ENCODE data around the gene FHIT.

FHIT gene

GRCh38 chr3:60304112-60304511, 947.1 kb downstream of the FHIT start:
- H3K27ac ChIP-seq (ENCODE audit: low read depth, low read length), result peak overlapping the region; percentile 67
- H2AFZ ChIP-seq (ENCODE audit: low read length, unreplicated experiment), result no peak overlapping the region
- H3K27me3 ChIP-seq (ENCODE audit: insufficient read depth, low read length), result no peaks in the 10 kb centered on the region

GRCh38 chr3:60303160-60303559, 948.1 kb downstream of the FHIT start:
- no peak overlapping the region for H3K4me3 ChIP-seq (ENCODE audit: low read depth, low read length)
- no peak overlapping the region for H2AFZ ChIP-seq (ENCODE audit: low read length, unreplicated experiment)
- no peaks in the 10 kb centered on the region for H3K27me3 ChIP-seq (ENCODE audit: insufficient read depth, low read length)
- H3K36me3 ChIP-seq (ENCODE audit: insufficient read depth, low read length), result no peaks in the 10 kb centered on the region
- no peaks in the 10 kb centered on the region for H3K79me2 ChIP-seq (ENCODE audit: control insufficient read depth, insufficient read depth, low read length, unreplicated experiment)
- peaks cover 29% of the 10 kb centered on the region for H3K4me1 ChIP-seq (ENCODE audit: control insufficient read depth, insufficient read depth, low read length, unreplicated experiment)
- H3K27ac ChIP-seq (ENCODE audit: low read depth, low read length), result 0 out of 2 replicates have a peak overlapping the region, but pooled peaks have one; percentile 67

More at GRCh38 chr3:60304112-60304511, 947.1 kb downstream of the FHIT start:
- no peak overlapping the region for H3K4me3 ChIP-seq (ENCODE audit: low read depth, low read length)
- H3K36me3 ChIP-seq (ENCODE audit: insufficient read depth, low read length), result no peaks in the 10 kb centered on the region
- no peaks in the 10 kb centered on the region for H3K79me2 ChIP-seq (ENCODE audit: control insufficient read depth, insufficient read depth, low read length, unreplicated experiment)
- peaks cover 29% of the 10 kb centered on the region for H3K4me1 ChIP-seq (ENCODE audit: control insufficient read depth, insufficient read depth, low read length, unreplicated experiment)

DNA sequence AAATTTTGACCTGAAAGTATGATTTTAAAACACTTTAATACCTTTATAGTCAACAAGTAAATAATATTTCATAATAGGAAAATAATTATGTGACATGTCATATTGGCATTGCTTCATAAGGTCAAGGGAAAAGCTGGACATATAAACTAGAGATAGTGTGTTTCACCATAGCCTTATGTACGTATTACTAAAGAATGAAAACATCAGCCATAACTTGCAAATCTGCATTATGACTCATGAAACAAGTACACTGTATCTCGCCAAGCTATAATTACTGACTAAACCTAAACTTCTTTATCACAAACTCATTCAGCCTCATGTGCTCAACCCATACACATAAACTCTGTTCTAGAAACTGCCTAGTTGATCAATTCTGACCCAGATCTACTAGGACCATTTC, 950.1 kb downstream of the FHIT start:
- no peak overlapping the region for H2AFZ ChIP-seq (ENCODE audit: low read length, unreplicated experiment)
- no peaks in the 10 kb centered on the region for H3K79me2 ChIP-seq (ENCODE audit: control insufficient read depth, insufficient read depth, low read length, unreplicated experiment)
- no peak overlapping the region for H3K4me3 ChIP-seq (ENCODE audit: low read depth, low read length)
- no peaks in the 10 kb centered on the region for H3K27me3 ChIP-seq (ENCODE audit: insufficient read depth, low read length)
- H3K27ac ChIP-seq (ENCODE audit: low read depth, low read length), result peak overlapping the region; percentile 62
- peaks cover 29% of the 10 kb centered on the region for H3K4me1 ChIP-seq (ENCODE audit: control insufficient read depth, insufficient read depth, low read length, unreplicated experiment)
- H3K36me3 ChIP-seq (ENCODE audit: insufficient read depth, low read length), result no peaks in the 10 kb centered on the region

- Histone ChIP-seq H3K4me1 (ENCODE audit: control insufficient read depth, insufficient read depth, low read length, unreplicated experiment) (peaks cover 33% of the 10 kb centered on the region), H3K36me3 (ENCODE audit: insufficient read depth, low read length) (no peaks in the 10 kb centered on the region), H3K27me3 (ENCODE audit: insufficient read depth, low read length) (no peaks in the 10 kb centered on the region), H3K79me2 (ENCODE audit: control insufficient read depth, insufficient read depth, low read length, unreplicated experiment) (no peaks in the 10 kb centered on the region), H3K4me3 (ENCODE audit: low read depth, low read length) (no peak overlapping the region), H3K27ac (ENCODE audit: low read depth, low read length) (no peak overlapping the region), H2AFZ (ENCODE audit: low read length, unreplicated experiment) (no peak overlapping the region)
Measured at GRCh38 chr3:60298141-60298540, 953.1 kb downstream of the FHIT start.

DNA sequence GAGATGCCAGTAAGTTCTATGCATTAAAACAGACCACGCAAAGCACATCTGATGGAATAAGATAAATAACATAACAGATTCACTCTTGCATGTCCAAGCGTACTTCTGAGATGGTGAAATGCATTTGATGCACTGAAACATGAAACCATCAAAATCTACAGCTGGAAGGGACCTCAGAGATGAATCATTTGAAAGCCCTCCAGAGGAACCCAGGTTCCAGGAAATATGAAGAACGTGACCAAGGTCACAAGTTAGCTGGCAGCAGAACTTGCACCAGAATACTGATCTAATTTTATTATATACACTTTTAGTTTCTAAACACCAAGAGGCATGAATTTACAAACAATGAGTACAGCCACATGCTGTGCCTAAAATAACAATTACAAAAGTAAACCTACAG, 957.1 kb downstream of the FHIT start:
- no peak overlapping the region for H3K4me3 ChIP-seq (ENCODE audit: low read depth, low read length)
- H3K27ac ChIP-seq (ENCODE audit: low read depth, low read length), result peak overlapping the region; percentile 62
- peak overlapping the region; percentile 11 for H2AFZ ChIP-seq (ENCODE audit: low read length, unreplicated experiment)
- no peaks in the 10 kb centered on the region for H3K36me3 ChIP-seq (ENCODE audit: insufficient read depth, low read length)
- H3K4me1 ChIP-seq (ENCODE audit: control insufficient read depth, insufficient read depth, low read length, unreplicated experiment), result peaks cover 18% of the 10 kb centered on the region
- no peaks in the 10 kb centered on the region for H3K27me3 ChIP-seq (ENCODE audit: insufficient read depth, low read length)
- no peaks in the 10 kb centered on the region for H3K79me2 ChIP-seq (ENCODE audit: control insufficient read depth, insufficient read depth, low read length, unreplicated experiment)

- no peak overlapping the region for H2AFZ ChIP-seq (ENCODE audit: low read length, unreplicated experiment)
- H3K4me1 ChIP-seq (ENCODE audit: control insufficient read depth, insufficient read depth, low read length, unreplicated experiment), result peaks cover 18% of the 10 kb centered on the region
- H3K36me3 ChIP-seq (ENCODE audit: insufficient read depth, low read length), result no peaks in the 10 kb centered on the region
- no peaks in the 10 kb centered on the region for H3K79me2 ChIP-seq (ENCODE audit: control insufficient read depth, insufficient read depth, low read length, unreplicated experiment)
- H3K27me3 ChIP-seq (ENCODE audit: insufficient read depth, low read length), result no peaks in the 10 kb centered on the region
- no peak overlapping the region for H3K27ac ChIP-seq (ENCODE audit: low read depth, low read length)
- H3K4me3 ChIP-seq (ENCODE audit: low read depth, low read length), result no peak overlapping the region
Measured at GRCh38 chr3:60291115-60291514, 960.1 kb downstream of the FHIT start.

- H3K27me3 ChIP-seq (ENCODE audit: insufficient read depth, low read length), result no peaks in the 10 kb centered on the region
- no peak overlapping the region for H2AFZ ChIP-seq (ENCODE audit: low read length, unreplicated experiment)
- H3K79me2 ChIP-seq (ENCODE audit: control insufficient read depth, insufficient read depth, low read length, unreplicated experiment), result no peaks in the 10 kb centered on the region
Measured at GRCh38 chr3:60290122-60290492, 961.1 kb downstream of the FHIT start.

DNA sequence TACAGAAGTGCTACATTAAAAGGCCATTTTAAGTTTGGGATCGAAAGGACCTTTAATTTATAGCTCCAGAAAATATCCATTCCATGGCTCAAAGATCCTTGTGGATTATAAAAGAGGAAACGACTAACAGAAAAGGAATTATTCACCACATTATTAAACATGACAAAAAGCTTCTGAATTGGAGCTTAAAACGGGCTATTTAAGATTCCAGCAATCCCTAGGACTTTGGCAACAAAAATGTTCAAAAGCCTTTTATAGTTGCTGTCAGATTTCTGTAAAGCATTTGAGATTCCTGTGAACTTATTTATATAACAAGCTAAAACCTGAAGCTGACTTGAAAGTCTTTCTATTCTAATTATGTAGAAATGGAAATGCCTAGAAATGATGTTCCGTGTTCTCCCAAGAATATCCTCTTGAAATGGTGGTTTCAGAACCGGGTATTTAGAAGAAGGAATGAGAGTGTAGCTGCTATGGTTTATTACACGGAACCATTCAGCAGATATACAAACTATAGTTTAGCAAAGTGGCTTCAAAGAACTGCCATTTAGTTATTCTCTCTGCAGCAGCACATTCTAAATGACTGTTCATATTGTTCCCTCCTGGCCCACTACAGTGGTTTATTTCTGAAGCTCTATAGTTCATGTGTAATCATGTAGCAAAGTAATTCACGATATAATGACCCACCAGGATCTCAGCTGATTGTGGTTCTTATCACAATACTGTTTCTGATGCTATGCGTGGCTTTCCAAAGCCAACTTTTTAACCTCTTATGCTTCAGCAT, 961.7 kb downstream of the FHIT start:
- no peak overlapping the region for H2AFZ ChIP-seq (ENCODE audit: low read length, unreplicated experiment)
- H3K79me2 ChIP-seq (ENCODE audit: control insufficient read depth, insufficient read depth, low read length, unreplicated experiment), result no peaks in the 10 kb centered on the region
- no peaks in the 10 kb centered on the region for H3K36me3 ChIP-seq (ENCODE audit: insufficient read depth, low read length)
- no peak overlapping the region for H3K27ac ChIP-seq (ENCODE audit: low read depth, low read length)
- peaks cover 14% of the 10 kb centered on the region for H3K4me1 ChIP-seq (ENCODE audit: control insufficient read depth, insufficient read depth, low read length, unreplicated experiment)
- H3K4me3 ChIP-seq (ENCODE audit: low read depth, low read length), result no peak overlapping the region
- no peaks in the 10 kb centered on the region for H3K27me3 ChIP-seq (ENCODE audit: insufficient read depth, low read length)

More at GRCh38 chr3:60290122-60290492, 961.1 kb downstream of the FHIT start:
- no peaks in the 10 kb centered on the region for H3K36me3 ChIP-seq (ENCODE audit: insufficient read depth, low read length)
- no peak overlapping the region for H3K4me3 ChIP-seq (ENCODE audit: low read depth, low read length)
- H3K27ac ChIP-seq (ENCODE audit: low read depth, low read length), result no peak overlapping the region
- peaks cover 18% of the 10 kb centered on the region for H3K4me1 ChIP-seq (ENCODE audit: control insufficient read depth, insufficient read depth, low read length, unreplicated experiment)

GRCh38 chr3:60282866-60283265, 968.4 kb downstream of the FHIT start:
- H2AFZ ChIP-seq (ENCODE audit: low read length, unreplicated experiment), result no peak overlapping the region
- H3K79me2 ChIP-seq (ENCODE audit: control insufficient read depth, insufficient read depth, low read length, unreplicated experiment), result no peaks in the 10 kb centered on the region

DNA sequence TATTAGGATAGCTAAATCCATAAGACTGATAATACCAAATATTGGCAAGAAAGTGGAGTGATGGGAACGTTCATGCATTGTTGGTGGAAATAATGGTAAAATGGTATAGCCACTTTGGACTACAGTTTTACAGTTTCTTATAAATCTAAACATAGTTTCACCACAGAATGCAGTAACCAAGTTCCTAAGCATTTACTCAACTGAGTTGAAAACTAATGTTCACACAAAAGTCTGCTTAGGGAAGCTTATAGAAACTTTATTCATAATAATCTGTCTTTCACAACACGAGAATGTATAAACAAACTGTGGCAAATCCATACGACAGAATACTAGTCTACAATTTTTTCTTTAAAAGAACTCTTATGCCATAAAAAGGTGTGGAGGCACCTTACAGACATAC, 969.3 kb downstream of the FHIT start:
- no peaks in the 10 kb centered on the region for H3K4me1 ChIP-seq (ENCODE audit: control insufficient read depth, insufficient read depth, low read length, unreplicated experiment)
- H3K27ac ChIP-seq (ENCODE audit: low read depth, low read length), result no peak overlapping the region
- no peaks in the 10 kb centered on the region for H3K79me2 ChIP-seq (ENCODE audit: control insufficient read depth, insufficient read depth, low read length, unreplicated experiment)
- no peaks in the 10 kb centered on the region for H3K27me3 ChIP-seq (ENCODE audit: insufficient read depth, low read length)
- no peaks in the 10 kb centered on the region for H3K36me3 ChIP-seq (ENCODE audit: insufficient read depth, low read length)
- no peak overlapping the region for H3K4me3 ChIP-seq (ENCODE audit: low read depth, low read length)
- no peak overlapping the region for H2AFZ ChIP-seq (ENCODE audit: low read length, unreplicated experiment)

More at GRCh38 chr3:60282866-60283265, 968.4 kb downstream of the FHIT start:
- H3K27me3 ChIP-seq (ENCODE audit: insufficient read depth, low read length), result no peaks in the 10 kb centered on the region
- no peak overlapping the region for H3K4me3 ChIP-seq (ENCODE audit: low read depth, low read length)
- no peaks in the 10 kb centered on the region for H3K4me1 ChIP-seq (ENCODE audit: control insufficient read depth, insufficient read depth, low read length, unreplicated experiment)
- H3K36me3 ChIP-seq (ENCODE audit: insufficient read depth, low read length), result no peaks in the 10 kb centered on the region
- no peak overlapping the region for H3K27ac ChIP-seq (ENCODE audit: low read depth, low read length)

DNA sequence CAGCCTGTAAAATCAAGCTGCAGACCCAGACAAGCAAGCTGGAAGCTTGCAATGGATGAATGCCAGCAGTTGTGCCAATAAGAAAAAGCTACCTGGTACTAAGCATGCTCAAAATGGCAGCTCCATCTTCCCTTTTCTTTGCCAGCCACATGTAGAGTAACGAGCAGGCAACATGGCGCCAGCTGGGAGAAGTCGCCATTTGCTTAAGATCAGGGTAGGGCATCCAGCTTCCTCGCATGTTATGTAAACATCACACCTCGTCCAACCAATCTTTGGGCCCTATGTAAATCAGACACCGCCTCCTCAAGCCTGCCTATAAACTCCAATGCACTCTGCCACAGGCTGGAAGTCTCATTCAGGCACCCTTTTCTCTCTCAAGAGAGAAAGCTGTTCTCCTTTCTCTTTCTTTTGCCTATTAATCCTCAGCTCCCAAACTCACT, 973.9 kb downstream of the FHIT start:
- no peaks in the 10 kb centered on the region for H3K79me2 ChIP-seq (ENCODE audit: control insufficient read depth, insufficient read depth, low read length, unreplicated experiment)
- no peak overlapping the region for H2AFZ ChIP-seq (ENCODE audit: low read length, unreplicated experiment)
- no peaks in the 10 kb centered on the region for H3K4me1 ChIP-seq (ENCODE audit: control insufficient read depth, insufficient read depth, low read length, unreplicated experiment)
- H3K36me3 ChIP-seq (ENCODE audit: insufficient read depth, low read length), result no peaks in the 10 kb centered on the region
- no peak overlapping the region for H3K4me3 ChIP-seq (ENCODE audit: low read depth, low read length)
- H3K27me3 ChIP-seq (ENCODE audit: insufficient read depth, low read length), result no peaks in the 10 kb centered on the region
- no peak overlapping the region for H3K27ac ChIP-seq (ENCODE audit: low read depth, low read length)

Measured in ACC112 (cell line).